HG03280 (cell line): ENCODE data around the gene DSG2.

Experiments used
- ATAC-seq: cut with Tn5 transposase; IDR thresholded peaks from one replicate; pipeline ENCODE4 v1.9.1; 2021; ENCODE audit warnings: mild to moderate bottlenecking, moderate library complexity; ENCODE audit not compliant: unreplicated experiment

The DSG2 gene

GRCh38 chr18:31583185-31583854 lies 85.3 kb downstream of the DSG2 start:
- no peak for ATAC-seq

GRCh38 chr18:31585991-31586390 lies 88.0 kb downstream of the DSG2 start:
- ATAC-seq = no peak

GRCh38 chr18:31586616-31587015 lies 88.6 kb downstream of the DSG2 start:
- ATAC-seq = no peak

DNA sequence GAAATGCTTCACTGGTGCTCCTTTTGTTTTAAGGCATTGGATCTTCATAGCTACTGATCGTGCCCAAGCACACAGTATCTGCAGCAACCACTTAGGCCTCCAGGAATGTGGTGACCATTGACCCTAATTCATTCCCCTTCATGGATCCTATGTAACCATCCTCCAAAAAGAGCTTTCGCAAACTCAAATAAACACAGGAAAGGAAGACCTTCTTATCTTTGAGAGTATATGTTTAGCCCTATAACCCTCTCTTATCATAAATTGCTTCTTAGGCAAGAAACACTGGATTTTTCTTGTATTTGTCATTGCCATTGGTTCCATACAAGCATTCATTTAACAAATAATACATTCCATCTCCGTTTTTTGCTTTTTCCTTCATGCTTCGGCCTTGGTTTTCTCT lies 89.6 kb downstream of the DSG2 start:
- no peak for ATAC-seq

DNA sequence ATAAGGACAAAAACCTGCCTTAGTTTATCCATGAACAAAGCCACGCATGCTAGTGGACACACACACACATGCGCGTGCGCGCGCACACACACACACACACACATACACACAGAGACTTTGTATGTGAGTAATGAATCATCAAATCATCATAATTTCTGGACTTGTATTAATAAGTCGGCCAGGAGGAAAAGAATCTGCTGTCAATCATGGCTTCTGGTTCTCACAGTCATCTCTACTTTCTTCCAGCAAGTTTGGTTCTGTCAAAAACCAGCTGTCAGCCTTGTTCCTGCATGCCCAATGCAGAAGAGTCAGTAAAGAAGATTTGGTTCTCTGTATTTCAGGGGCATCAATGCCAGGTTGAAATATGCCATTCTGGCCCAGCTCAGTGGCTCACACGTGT lies 92.6 kb downstream of the DSG2 start:
- no peak for ATAC-seq

- ATAC-seq = no peak
These were observed 93.1 kb downstream of the DSG2 start for GRCh38 chr18:31591113-31591512.

DNA sequence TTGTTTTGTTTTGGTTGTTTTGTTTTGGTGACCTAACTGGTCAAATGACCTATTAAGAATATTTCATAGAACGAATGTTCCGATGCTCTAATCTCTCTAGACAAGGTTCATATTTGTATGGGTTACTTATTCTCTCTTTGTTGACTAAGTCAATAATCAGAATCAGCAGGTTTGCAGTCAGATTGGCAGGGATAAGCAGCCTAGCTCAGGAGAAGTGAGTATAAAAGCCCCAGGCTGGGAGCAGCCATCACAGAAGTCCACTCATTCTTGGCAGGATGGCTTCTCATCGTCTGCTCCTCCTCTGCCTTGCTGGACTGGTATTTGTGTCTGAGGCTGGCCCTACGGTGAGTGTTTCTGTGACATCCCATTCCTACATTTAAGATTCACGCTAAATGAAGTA lies 93.7 kb downstream of the DSG2 start, which contains the start of gene TTR:
Gene TTR (plus strand): TSS at position 250 of the 400 bp plus-strand sequence. CDS start 26 bp downstream, at position 276.
- no peak for ATAC-seq

- ATAC-seq = no peak
These were observed 94.7 kb downstream of the DSG2 start for GRCh38 chr18:31592506-31593157.

DNA sequence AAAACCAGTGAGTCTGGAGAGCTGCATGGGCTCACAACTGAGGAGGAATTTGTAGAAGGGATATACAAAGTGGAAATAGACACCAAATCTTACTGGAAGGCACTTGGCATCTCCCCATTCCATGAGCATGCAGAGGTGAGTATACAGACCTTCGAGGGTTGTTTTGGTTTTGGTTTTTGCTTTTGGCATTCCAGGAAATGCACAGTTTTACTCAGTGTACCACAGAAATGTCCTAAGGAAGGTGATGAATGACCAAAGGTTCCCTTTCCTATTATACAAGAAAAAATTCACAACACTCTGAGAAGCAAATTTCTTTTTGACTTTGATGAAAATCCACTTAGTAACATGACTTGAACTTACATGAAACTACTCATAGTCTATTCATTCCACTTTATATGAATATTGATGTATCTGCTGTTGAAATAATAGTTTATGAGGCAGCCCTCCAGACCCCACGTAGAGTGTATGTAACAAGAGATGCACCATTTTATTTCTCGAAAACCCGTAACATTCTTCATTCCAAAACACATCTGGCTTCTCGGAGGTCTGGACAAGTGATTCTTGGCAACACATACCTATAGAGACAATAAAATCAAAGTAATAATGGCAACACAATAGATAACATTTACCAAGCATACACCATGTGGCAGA lies 97.3 kb downstream of the DSG2 start:
- no peak for ATAC-seq

DNA sequence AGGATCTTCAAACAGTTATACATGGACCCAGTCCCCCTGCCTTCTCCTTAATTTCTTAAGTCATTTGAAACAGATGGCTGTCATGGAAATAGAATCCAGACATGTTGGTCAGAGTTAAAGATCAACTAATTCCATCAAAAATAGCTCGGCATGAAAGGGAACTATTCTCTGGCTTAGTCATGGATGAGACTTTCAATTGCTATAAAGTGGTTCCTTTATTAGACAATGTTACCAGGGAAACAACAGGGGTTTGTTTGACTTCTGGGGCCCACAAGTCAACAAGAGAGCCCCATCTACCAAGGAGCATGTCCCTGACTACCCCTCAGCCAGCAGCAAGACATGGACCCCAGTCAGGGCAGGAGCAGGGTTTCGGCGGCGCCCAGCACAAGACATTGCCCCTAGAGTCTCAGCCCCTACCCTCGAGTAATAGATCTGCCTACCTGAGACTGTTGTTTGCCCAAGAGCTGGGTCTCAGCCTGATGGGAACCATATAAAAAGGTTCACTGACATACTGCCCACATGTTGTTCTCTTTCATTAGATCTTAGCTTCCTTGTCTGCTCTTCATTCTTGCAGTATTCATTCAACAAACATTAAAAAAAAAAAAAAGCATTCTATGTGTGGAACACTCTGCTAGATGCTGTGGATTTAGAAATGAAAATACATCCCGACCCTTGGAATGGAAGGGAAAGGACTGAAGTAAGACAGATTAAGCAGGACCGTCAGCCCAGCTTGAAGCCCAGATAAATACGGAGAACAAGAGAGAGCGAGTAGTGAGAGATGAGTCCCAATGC lies 98.3 kb downstream of the DSG2 start:
- ATAC-seq = no peak

DNA sequence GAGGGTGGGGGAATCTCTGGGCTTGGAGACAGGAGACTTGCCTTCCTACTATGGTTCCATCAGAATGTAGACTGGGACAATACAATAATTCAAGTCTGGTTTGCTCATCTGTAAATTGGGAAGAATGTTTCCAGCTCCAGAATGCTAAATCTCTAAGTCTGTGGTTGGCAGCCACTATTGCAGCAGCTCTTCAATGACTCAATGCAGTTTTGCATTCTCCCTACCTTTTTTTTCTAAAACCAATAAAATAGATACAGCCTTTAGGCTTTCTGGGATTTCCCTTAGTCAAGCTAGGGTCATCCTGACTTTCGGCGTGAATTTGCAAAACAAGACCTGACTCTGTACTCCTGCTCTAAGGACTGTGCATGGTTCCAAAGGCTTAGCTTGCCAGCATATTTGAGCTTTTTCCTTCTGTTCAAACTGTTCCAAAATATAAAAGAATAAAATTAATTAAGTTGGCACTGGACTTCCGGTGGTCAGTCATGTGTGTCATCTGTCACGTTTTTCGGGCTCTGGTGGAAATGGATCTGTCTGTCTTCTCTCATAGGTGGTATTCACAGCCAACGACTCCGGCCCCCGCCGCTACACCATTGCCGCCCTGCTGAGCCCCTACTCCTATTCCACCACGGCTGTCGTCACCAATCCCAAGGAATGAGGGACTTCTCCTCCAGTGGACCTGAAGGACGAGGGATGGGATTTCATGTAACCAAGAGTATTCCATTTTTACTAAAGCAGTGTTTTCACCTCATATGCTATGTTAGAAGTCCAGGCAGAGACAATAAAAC lies 100.2 kb downstream of the DSG2 start:
- no peak for ATAC-seq
